Stomach (tissue), 9 donors: ENCODE data around the gene PHF11. TPM values are rescaled to one million over a fixed set of nuclear protein-coding genes. Genes with fewer than 3 reads are reported as not detected.

Experiments
- DNase-seq, 2 donors: peaks; one replicate each; pipeline versions ENCODE4 v3.0.0 to v3.0.0-alpha.2; 2013 to 2019
- H3K27ac ChIP-seq, 5 donors: fragments of 200-600 bp in 4 of 5; sonication (generic) in 4 of 5; one replicate each; pipeline ENCODE4 v1.5.1; 2013 to 2019; ENCODE audit warnings: mild to moderate bottlenecking in 1 of 5, moderate library complexity in 1 of 5
- H3K27me3 ChIP-seq, 3 donors: fragments of 200-600 bp; sonication (generic); one replicate each; pipeline ENCODE4 v1.5.1; 2017 to 2019; ENCODE audit warnings: mixed run types in 1 of 3
- H3K36me3 ChIP-seq, 4 donors: fragments of 200-600 bp; sonication (generic); 1 replicate in 3 of 4; 2 replicates in 1 of 4; pipeline ENCODE4 v1.5.1; 2016 to 2019
- H3K4me1 ChIP-seq, 4 donors: fragments of 200-600 bp; sonication (generic); one replicate each; pipeline ENCODE4 v1.5.1; 2016 to 2019
- H3K4me3 ChIP-seq, 4 donors: fragments of 200-600 bp; sonication (generic) in 3 of 4; one replicate each; pipeline ENCODE4 v1.5.1; 2016 to 2019; ENCODE audit warnings: mild to moderate bottlenecking in 1 of 4
- H3K9me3 ChIP-seq, 4 donors: fragments of 200-600 bp; sonication (generic); one replicate each; pipeline ENCODE4 v1.5.1; 2016 to 2019
- CTCF ChIP-seq, 7 experiments: fragments of 450-650 bp in 4 of 7; fragments of 200-600 bp in 3 of 7; sonication (generic) in 3 of 7; IDR thresholded peaks; one replicate each; pipeline ENCODE4 v1.5.1; 2016 to 2019; ENCODE audit warnings: antibody characterized with exemption in 7 of 7, control low read depth in 2 of 7, mild to moderate bottlenecking in 1 of 7
- EP300 ChIP-seq: sonication (generic); formaldehyde crosslinking; IDR thresholded peaks from one replicate; pipeline ENCODE4 v1.6.1; 2017; ENCODE audit warnings: antibody characterized with exemption
- POLR2A ChIP-seq, 4 donors: fragments of 450-650 bp; IDR thresholded peaks; one replicate each; pipeline ENCODE4 v1.6.1; 2016; ENCODE audit warnings: antibody characterized with exemption in 4 of 4, control low read depth in 2 of 4, mild to moderate bottlenecking in 1 of 4, moderate library complexity in 1 of 4
- POLR2AphosphoS5 ChIP-seq, 3 donors: sonication (generic); formaldehyde crosslinking; IDR thresholded peaks; one replicate each; pipeline ENCODE4 v1.6.1; 2016; ENCODE audit warnings: antibody characterized with exemption in 3 of 3
- WGBS, 5 donors: extraction: QIAGEN DNeasy Blood & Tissue Kit in 3 of 5; methylation state at CpG; one replicate each; pipeline versions ENCODE4 v1.1.5 to v1.1.7; 2013 to 2018; 5-methylcytosine and 5-hydroxymethylcytosine counted together
- intact Hi-C: fragments of 100-400 bp; cut with DNase I; formaldehyde crosslinking; loops from one replicate; pipeline ENCODE4 v1.15.1; 2023; ENCODE audit warnings: low total_unique reads
- polyA plus RNA-seq, 3 donors: library from polyadenylated mRNA; stranded (reverse); fragments of 200-250 nt; gene quantifications; one replicate each; pipeline ENCODE4 v1.2.3, GENCODE V29; 2013
- total RNA-seq, 5 donors: library from RNA; depleted of rRNA; stranded (reverse); fragments of >200 nt; gene quantifications; one replicate each; pipeline versions ENCODE4 v1.1.0 to v1.2.3, GENCODE V29; 2014 to 2016
- donor health status: healthy with polysubstance abuse.
- donor health status: Bipolar disorder and iron deficiency.
- donor health status: healthy.

Gene PHF11
- total and polyA plus RNA-seq, 8 donors, result 18.2 to 140 (median 52.1) TPM

- Histone ChIP-seq H3K4me1 (no peaks in the 10 kb centered on the region), H3K4me3 (no peak overlapping the region), H3K36me3 (peaks cover 7 to 93% (median 75%) of the 10 kb centered on the region in 4 donors), H3K9me3 (no peaks in the 10 kb centered on the region), H3K27ac (no peak overlapping the region), H3K27me3 (no peaks in the 10 kb centered on the region)
- TF ChIP-seq EP300, result no peak
- TF ChIP-seq POLR2AphosphoS5 (IDR thresholded peaks at IDR 0.05), result no peak
- TF ChIP-seq POLR2A (IDR thresholded peaks at IDR 0.05), result no peak
- TF ChIP-seq CTCF (IDR thresholded peaks at IDR 0.05), result no peak
- DNase-seq, result no peak
- WGBS, 5 donors, result 70 to 83% (median 80%) methylated on average over 4 of the region's 4 CpGs
- intact Hi-C loops, result no loop called here
Measured at GRCh38 chr13:49521224-49521623, 25.5 kb downstream of the PHF11 start.

GRCh38 chr13:49524740-49525501, 29.2 kb downstream of the PHF11 start:
- 87 to 96% (median 93%) methylated on average over 5 of the region's 5 CpGs for WGBS, 5 donors
- no peaks in the 10 kb centered on the region for H3K4me1 ChIP-seq
- intact Hi-C loops, result no loop called here
- DNase-seq, result no peak
- no peaks in the 10 kb centered on the region for H3K9me3 ChIP-seq
- H3K27ac ChIP-seq, result no peak overlapping the region
- H3K27me3 ChIP-seq, result no peaks in the 10 kb centered on the region
- peaks cover 7 to 92% (median 81%) of the 10 kb centered on the region in 4 donors for H3K36me3 ChIP-seq
- H3K4me3 ChIP-seq, result no peak overlapping the region
- TF ChIP-seq POLR2AphosphoS5 (IDR thresholded peaks at IDR 0.05) (no peak), EP300 (no peak), CTCF (IDR thresholded peaks at IDR 0.05) (no peak)

GRCh38 chr13:49527123-49527522, 31.4 kb downstream of the PHF11 start:
- peaks cover 7 to 82% (median 67%) of the 10 kb centered on the region in 4 donors for H3K36me3 ChIP-seq
- no peaks in the 10 kb centered on the region for H3K4me1 ChIP-seq
- H3K27me3 ChIP-seq, result no peaks in the 10 kb centered on the region
- 46 to 60% (median 54%) methylated on average over 2 of the region's 2 CpGs for WGBS, 5 donors
- H3K9me3 ChIP-seq, result no peaks in the 10 kb centered on the region
- no peak overlapping the region for H3K4me3 ChIP-seq
- H3K27ac ChIP-seq, result no peak overlapping the region
- no peak for DNase-seq
- intact Hi-C loops, result no loop called here
- TF ChIP-seq POLR2A (IDR thresholded peaks at IDR 0.05) (no peak), POLR2AphosphoS5 (IDR thresholded peaks at IDR 0.05) (no peak), CTCF (IDR thresholded peaks at IDR 0.05) (no peak)

GRCh38 chr13:49528161-49528560, 32.4 kb downstream of the PHF11 start:
- Histone ChIP-seq H3K36me3 (peaks cover 7 to 71% (median 63%) of the 10 kb centered on the region in 4 donors), H3K4me3 (no peak overlapping the region), H3K27ac (no peak overlapping the region), H3K4me1 (no peaks in the 10 kb centered on the region), H3K9me3 (no peaks in the 10 kb centered on the region), H3K27me3 (no peaks in the 10 kb centered on the region)
- TF ChIP-seq EP300 (no peak), POLR2AphosphoS5 (IDR thresholded peaks at IDR 0.05) (no peak), POLR2A (IDR thresholded peaks at IDR 0.05) (no peak), CTCF (IDR thresholded peaks at IDR 0.05) (no peak)
- DNase-seq, result no peak
- intact Hi-C loops, result no loop called here
- WGBS, 5 donors, result 46 to 85% (median 69%) methylated on average over 1 of the region's 1 CpG
